22Rv1 (cell line): ENCODE measurements around the gene YAE1.
"Not testable (repeated sequence)": the region's sequence is repeated elsewhere in the genome, so short reads cannot be mapped to it uniquely, and the experiment has no call there.

ENCODE experiments used
- H3K27ac ChIP-seq: fragments of 450-650 bp; 2 replicates; pipeline ENCODE4 v1.5.1; 2017
- CTCF ChIP-seq: fragments of 450-650 bp; IDR thresholded peaks from 2 replicates; pipeline ENCODE4 v1.5.1; 2017; ENCODE audit warnings: mild to moderate bottlenecking
- ZFX ChIP-seq: fragments of 450-650 bp; IDR thresholded peaks from 2 replicates; pipeline ENCODE4 v1.6.1; 2017; ENCODE audit warnings: antibody characterized with exemption, borderline replicate concordance

Gene YAE1

GRCh38 chr7:39535720-39536119 lies 30.5 kb upstream of the YAE1 start:
- TF ChIP-seq ZFX, result no peak
- no peak for TF ChIP-seq CTCF
- no peak overlapping the region for H3K27ac ChIP-seq

- TF ChIP-seq CTCF, result no peak
- TF ChIP-seq ZFX, result no peak
- H3K27ac ChIP-seq, result no peak overlapping the region
These were observed 29.3 kb upstream of the YAE1 start for GRCh38 chr7:39536951-39537350.

- H3K27ac ChIP-seq, result no peak overlapping the region
- TF ChIP-seq CTCF, result no peak
- TF ChIP-seq ZFX, result no peak
These were observed 26.4 kb upstream of the YAE1 start for GRCh38 chr7:39539816-39540215.

- no peak overlapping the region for H3K27ac ChIP-seq
- TF ChIP-seq CTCF (no peak), ZFX (no peak)
These were observed 25.9 kb upstream of the YAE1 start for GRCh38 chr7:39540320-39540719.

DNA sequence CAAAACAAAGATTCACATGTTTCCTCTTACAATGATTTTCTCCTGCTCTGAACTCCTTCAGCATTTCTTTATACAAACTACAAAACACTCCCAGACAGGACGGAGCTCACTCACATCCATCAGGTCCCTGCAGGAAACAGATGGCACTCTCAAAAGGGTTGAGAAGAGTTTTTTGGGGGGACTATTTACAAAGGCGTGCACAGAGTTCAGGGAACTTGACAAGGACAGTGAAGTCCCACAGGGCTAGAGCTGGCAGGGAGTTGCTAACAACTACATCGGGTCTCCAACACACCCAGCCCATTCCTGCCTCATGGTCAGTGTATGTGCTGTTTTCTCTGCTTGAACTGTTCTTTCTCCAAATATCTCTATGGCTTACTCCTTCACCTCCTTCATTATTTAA lies 24.7 kb upstream of the YAE1 start:
- TF ChIP-seq ZFX (no peak), CTCF (no peak)

GRCh38 chr7:39544774-39545173 lies 21.4 kb upstream of the YAE1 start:
- not testable (repeated sequence) for H3K27ac ChIP-seq

More for the DNA sequence above, 24.7 kb upstream of the YAE1 start:
- no peak overlapping the region for H3K27ac ChIP-seq

- no peak overlapping the region for H3K27ac ChIP-seq
- TF ChIP-seq ZFX (no peak), CTCF (no peak)
These were observed 18.9 kb upstream of the YAE1 start for GRCh38 chr7:39547336-39547735.

DNA sequence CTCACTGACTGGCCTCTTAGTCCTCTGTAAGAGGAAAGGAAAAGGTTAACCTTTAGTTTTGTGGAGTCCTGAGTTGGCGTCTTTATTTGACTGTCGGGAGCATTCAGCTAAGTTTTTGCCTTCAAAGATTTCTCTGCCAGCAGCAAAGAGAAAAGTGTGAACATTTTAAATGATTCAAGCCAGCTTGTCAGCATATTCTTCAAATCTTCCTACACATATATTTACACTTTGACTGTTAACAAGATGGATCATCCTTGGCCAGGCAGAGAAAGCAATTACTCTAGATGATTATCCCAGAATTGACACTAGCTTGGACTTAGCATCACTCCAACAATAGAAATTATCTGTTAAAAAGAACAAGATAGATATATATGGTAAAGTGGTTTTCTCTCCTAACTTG lies 15.8 kb upstream of the YAE1 start:
- H3K27ac ChIP-seq, result no peak overlapping the region
- TF ChIP-seq CTCF, result no peak
- no peak for TF ChIP-seq ZFX
